ENCODE measurements around the gene SGCB. TPM values are rescaled to one million over a fixed set of nuclear protein-coding genes. Genes with fewer than 3 reads are reported as not detected.

The SGCB gene
- total RNA-seq, 4 donors from 2014 or later, result 56.5 to 99.7 (median 77.3) TPM

DNA sequence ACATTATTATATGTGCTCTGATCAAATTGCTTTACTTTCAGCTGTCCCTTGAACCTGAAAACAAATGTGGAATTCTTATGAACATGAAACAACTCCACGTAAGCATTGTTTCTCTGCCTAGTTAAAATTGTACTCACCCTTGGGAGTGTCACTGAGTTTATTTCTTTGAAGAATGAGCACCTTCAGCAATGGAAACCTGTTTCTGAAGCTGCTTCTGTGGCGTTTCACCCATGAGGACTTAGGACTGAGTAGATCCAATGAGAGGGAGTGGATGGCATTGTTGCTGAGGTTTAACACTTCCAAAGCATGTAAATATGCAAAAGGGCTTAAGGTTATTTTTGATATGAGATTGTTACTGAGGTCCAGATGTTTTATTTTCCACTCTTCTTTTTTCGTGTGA lies 21.1 kb downstream of the SGCB start:
- Histone ChIP-seq H3K27ac (replicated peaks in 1 of 4) (no peak overlapping the region), H3K36me3 (peaks cover 0 to 26% (median 8%) of the 10 kb centered on the region in 4 donors), H3K4me1 (no peaks in the 10 kb centered on the region), H3K4me3 (no peak overlapping the region), H3K27me3 (no peaks in the 10 kb centered on the region), H3K9me3 (no peaks in the 10 kb centered on the region)
- TF ChIP-seq POLR2AphosphoS5 (IDR thresholded peaks at IDR 0.05) (no peak), POLR2A (IDR thresholded peaks at IDR 0.05; ENCODE audit: low read depth) (no peak), EP300 (IDR thresholded peaks at IDR 0.05) (no peak)
- TF ChIP-seq, protein P1, sequence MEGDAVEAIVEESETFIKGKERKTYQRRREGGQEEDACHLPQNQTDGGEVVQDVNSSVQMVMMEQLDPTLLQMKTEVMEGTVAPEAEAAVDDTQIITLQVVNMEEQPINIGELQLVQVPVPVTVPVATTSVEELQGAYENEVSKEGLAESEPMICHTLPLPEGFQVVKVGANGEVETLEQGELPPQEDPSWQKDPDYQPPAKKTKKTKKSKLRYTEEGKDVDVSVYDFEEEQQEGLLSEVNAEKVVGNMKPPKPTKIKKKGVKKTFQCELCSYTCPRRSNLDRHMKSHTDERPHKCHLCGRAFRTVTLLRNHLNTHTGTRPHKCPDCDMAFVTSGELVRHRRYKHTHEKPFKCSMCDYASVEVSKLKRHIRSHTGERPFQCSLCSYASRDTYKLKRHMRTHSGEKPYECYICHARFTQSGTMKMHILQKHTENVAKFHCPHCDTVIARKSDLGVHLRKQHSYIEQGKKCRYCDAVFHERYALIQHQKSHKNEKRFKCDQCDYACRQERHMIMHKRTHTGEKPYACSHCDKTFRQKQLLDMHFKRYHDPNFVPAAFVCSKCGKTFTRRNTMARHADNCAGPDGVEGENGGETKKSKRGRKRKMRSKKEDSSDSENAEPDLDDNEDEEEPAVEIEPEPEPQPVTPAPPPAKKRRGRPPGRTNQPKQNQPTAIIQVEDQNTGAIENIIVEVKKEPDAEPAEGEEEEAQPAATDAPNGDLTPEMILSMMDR (IDR thresholded peaks at IDR 0.05), result no peak
- intact Hi-C loops (cut with DNase I), result no loop called here
- no peak for DNase-seq (ENCODE audit: extremely low spot score)
- WGBS, result 90% methylated on average over 3 of the region's 3 CpGs

DNA sequence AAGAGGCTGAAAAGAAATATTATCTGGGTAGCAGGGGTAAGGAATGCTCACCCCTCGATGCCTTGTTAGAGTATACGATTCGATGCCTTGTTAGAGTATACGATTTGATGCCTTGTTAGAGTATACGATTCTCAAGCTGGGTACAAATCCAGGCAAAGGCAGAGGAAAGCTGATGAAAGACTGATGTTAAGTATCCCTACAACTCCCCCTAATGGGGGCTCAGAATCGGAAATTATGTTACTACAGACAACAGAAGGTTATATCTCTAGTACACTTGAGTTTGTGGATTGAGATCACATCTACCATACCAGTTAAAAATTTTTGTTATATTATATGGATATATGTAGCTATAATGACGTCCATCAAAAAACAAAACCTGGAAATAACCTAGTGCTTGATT lies 22.7 kb downstream of the SGCB start:
- no peak overlapping the region for H3K27ac ChIP-seq (replicated peaks in 1 of 4)
- intact Hi-C loops (cut with DNase I), result no loop called here
- H3K27me3 ChIP-seq, result no peaks in the 10 kb centered on the region
- H3K36me3 ChIP-seq, result peaks cover 0 to 33% (median 14%) of the 10 kb centered on the region in 4 donors
- TF ChIP-seq, protein P1 (IDR thresholded peaks at IDR 0.05), result no peak
- TF ChIP-seq POLR2AphosphoS5 (IDR thresholded peaks at IDR 0.05) (no peak), POLR2A (IDR thresholded peaks at IDR 0.05; ENCODE audit: low read depth) (no peak), EP300 (IDR thresholded peaks at IDR 0.05) (no peak)
- DNase-seq (ENCODE audit: extremely low spot score), result no peak
- H3K9me3 ChIP-seq, result no peaks in the 10 kb centered on the region
- WGBS, result 70% methylated on average over 7 of the region's 7 CpGs
- no peak overlapping the region for H3K4me3 ChIP-seq
- H3K4me1 ChIP-seq, result no peaks in the 10 kb centered on the region

DNA sequence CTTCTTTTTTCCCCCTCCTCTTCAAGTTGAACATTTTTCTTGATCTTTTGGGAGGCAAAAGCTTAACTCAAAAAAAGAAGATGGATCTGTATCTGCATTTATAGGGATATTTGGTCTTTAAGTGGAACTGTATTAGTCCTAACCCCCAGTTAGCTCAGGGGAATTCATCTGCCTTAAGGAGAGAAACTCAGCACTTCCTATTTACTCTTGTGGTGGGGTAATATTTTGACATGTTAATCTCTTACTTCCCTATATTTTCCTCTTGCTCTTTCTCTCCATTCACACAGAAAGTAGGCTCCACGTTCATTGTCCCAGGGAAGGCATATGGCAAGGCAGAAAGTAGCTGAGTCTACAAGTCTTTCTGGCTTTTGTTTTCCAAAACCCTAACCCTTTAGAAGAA lies 23.2 kb downstream of the SGCB start:
- intact Hi-C loops (cut with DNase I), result no loop called here
- TF ChIP-seq POLR2AphosphoS5 (IDR thresholded peaks at IDR 0.05), result no peak
- no peak for TF ChIP-seq EP300 (IDR thresholded peaks at IDR 0.05)
- TF ChIP-seq POLR2A (IDR thresholded peaks at IDR 0.05; ENCODE audit: low read depth), result no peak
- TF ChIP-seq, protein P1 (IDR thresholded peaks at IDR 0.05), result no peak
- H3K27me3 ChIP-seq, result no peaks in the 10 kb centered on the region
- no peaks in the 10 kb centered on the region for H3K4me1 ChIP-seq
- no peak for DNase-seq (ENCODE audit: extremely low spot score)
- H3K9me3 ChIP-seq, result no peaks in the 10 kb centered on the region
- WGBS, result 63% methylated on average over 1 of the region's 1 CpG
- peaks cover 0 to 34% (median 14%) of the 10 kb centered on the region in 4 donors for H3K36me3 ChIP-seq
- H3K4me3 ChIP-seq, result no peak overlapping the region
- no peak overlapping the region for H3K27ac ChIP-seq (replicated peaks in 1 of 4)

DNA sequence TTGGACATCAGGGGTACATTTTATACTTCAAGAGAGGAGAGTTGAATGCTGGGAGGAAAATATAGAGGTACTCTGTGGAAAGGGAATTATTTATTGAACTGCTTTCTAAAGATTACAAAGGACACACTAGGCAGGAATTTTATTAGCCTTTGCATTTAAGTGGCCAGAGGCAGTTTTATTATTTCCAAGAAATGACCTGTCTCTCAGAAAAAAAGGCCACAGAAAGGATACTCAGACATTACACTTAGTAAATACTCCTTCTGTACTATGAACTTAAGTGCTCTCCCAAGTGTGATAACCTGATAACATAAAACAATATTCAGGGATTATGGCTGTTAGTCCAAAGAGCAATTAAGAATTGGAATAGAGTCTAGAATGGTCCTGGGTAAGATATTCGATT lies 25.4 kb downstream of the SGCB start:
- H3K4me3 ChIP-seq, result no peak overlapping the region
- intact Hi-C loops (cut with DNase I), result no loop called here
- WGBS, result 92% methylated on average over 1 of the region's 1 CpG

DNA sequence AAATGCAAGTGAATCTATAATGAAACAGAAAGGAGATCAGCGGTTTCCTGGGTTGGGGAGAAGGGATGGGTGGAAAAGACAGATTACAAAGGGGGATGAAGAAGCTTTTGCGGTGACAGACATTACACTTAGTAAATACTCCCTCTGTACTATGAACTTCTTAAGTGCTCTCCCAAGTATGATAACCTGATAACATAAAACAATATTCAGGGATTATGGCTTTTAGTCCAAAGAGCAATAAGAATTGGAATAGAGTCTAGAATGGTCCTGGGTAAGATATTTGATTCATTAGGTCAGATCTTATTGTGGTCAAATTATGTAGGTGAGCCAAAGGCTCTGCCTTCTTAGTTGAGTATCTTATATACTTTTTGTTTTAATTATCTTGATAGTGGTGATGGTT lies 27.1 kb downstream of the SGCB start:
- Histone ChIP-seq H3K36me3 (peaks cover 0 to 28% (median 11%) of the 10 kb centered on the region in 4 donors), H3K4me1 (no peaks in the 10 kb centered on the region), H3K27ac (replicated peaks in 1 of 4) (no peak overlapping the region), H3K4me3 (no peak overlapping the region), H3K27me3 (no peaks in the 10 kb centered on the region), H3K9me3 (no peaks in the 10 kb centered on the region)
- WGBS, result 97% methylated on average over 2 of the region's 2 CpGs
- no peak for TF ChIP-seq EP300 (IDR thresholded peaks at IDR 0.05)
- no peak for TF ChIP-seq POLR2AphosphoS5 (IDR thresholded peaks at IDR 0.05)
- no peak for TF ChIP-seq POLR2A (IDR thresholded peaks at IDR 0.05; ENCODE audit: low read depth)
- TF ChIP-seq, protein P1 (IDR thresholded peaks at IDR 0.05), result no peak
- DNase-seq (ENCODE audit: extremely low spot score), result no peak
- intact Hi-C loops (cut with DNase I), result no loop called here

More for the DNA sequence above, 25.4 kb downstream of the SGCB start:
- H3K27me3 ChIP-seq, result no peaks in the 10 kb centered on the region
- no peaks in the 10 kb centered on the region for H3K4me1 ChIP-seq
- no peaks in the 10 kb centered on the region for H3K9me3 ChIP-seq
- no peak for TF ChIP-seq POLR2A (IDR thresholded peaks at IDR 0.05; ENCODE audit: low read depth)
- no peak for DNase-seq (ENCODE audit: extremely low spot score)
- H3K27ac ChIP-seq (replicated peaks in 1 of 4), result no peak overlapping the region
- peaks cover 0 to 28% (median 11%) of the 10 kb centered on the region in 4 donors for H3K36me3 ChIP-seq
